ENCODE data around the gene WDR46.

Gene WDR46

GRCh38 chr6:33288921-33289783, at the start of gene WDR46, which contains the start of gene PFDN6:
WDR46 (minus strand) TSS chr6:33289239; CDS start chr6:33289170, 69 bp downstream.
PFDN6 (plus strand) TSS chr6:33289601; CDS start chr6:33289857, 256 bp downstream.
- DNase-seq, result peak; percentile 92

GRCh38 chr6:33336495-33336894, 47.5 kb upstream of the WDR46 start:
- no peak for DNase-seq

GRCh38 chr6:33335916-33336315, 46.9 kb upstream of the WDR46 start:
- DNase-seq, result no peak

GRCh38 chr6:33333666-33334065, 44.6 kb upstream of the WDR46 start:
- DNase-seq, result no peak

GRCh38 chr6:33330736-33331135, 41.7 kb upstream of the WDR46 start:
- no peak for DNase-seq

- DNase-seq, result no peak
Measured at GRCh38 chr6:33329058-33329457, 40.0 kb upstream of the WDR46 start.

- DNase-seq, result no peak
Measured at GRCh38 chr6:33324125-33324524, 35.1 kb upstream of the WDR46 start.

- DNase-seq, result no peak
Measured at GRCh38 chr6:33323623-33323948, 34.5 kb upstream of the WDR46 start.

- no peak for DNase-seq
Measured at GRCh38 chr6:33321227-33321626, 32.2 kb upstream of the WDR46 start.

- DNase-seq, result no peak
Measured at GRCh38 chr6:33320315-33321181, 31.5 kb upstream of the WDR46 start.

- DNase-seq, result no peak
Measured at GRCh38 chr6:33319939-33320314, 30.9 kb upstream of the WDR46 start.

- DNase-seq, result no peak
Measured at GRCh38 chr6:33318426-33319073, 29.5 kb upstream of the WDR46 start.

GRCh38 chr6:33317669-33318425, 28.8 kb upstream of the WDR46 start, which contains the start of gene ZBTB22:
ZBTB22 (minus strand) TSS chr6:33317744; CDS start chr6:33316916, 828 bp downstream.
- peak; percentile 98 for DNase-seq

- no peak for DNase-seq
Measured at GRCh38 chr6:33317419-33317668, 28.3 kb upstream of the WDR46 start.

- peak; percentile 55 for DNase-seq
Measured at GRCh38 chr6:33316603-33317418, 27.8 kb upstream of the WDR46 start.

- no peak for DNase-seq
Measured at GRCh38 chr6:33315793-33316602, 27.0 kb upstream of the WDR46 start.

GRCh38 chr6:33314943-33315792, 26.1 kb upstream of the WDR46 start:
- DNase-seq, result no peak

- peak; percentile 76 for DNase-seq
Measured at GRCh38 chr6:33314515-33314942, 25.5 kb upstream of the WDR46 start.

GRCh38 chr6:33313709-33314514, 24.9 kb upstream of the WDR46 start, which contains the start of gene TAPBP:
TAPBP (minus strand) TSS chr6:33314078; CDS start chr6:33314041, 37 bp downstream.
- DNase-seq, result peak; percentile 74
